GM13977 (cell line): ENCODE measurements around the gene ST6GAL2.

Experiments
- DNase-seq: peaks from one replicate; pipeline ENCODE4 v3.0.0; 2012; ENCODE audit warnings: low spot score
- CTCF ChIP-seq: IDR thresholded peaks from 2 replicates; pipeline ENCODE4 v1.5.1; 2012; ENCODE audit warnings: mild to moderate bottlenecking, control low read depth; ENCODE audit not compliant: insufficient read depth; ENCODE audit errors: extremely low read depth, missing control alignments
- in situ Hi-C: fragments of 300-500 bp; cut with MboI; formaldehyde crosslinking; loops from one replicate; pipeline ENCODE4 v1.12.0; 2022; ENCODE audit warnings: low sequenced_read_pairs, low pct_unique_long_range_greater_than_20kb, mixed read lengths, inconsistent platforms; ENCODE audit not compliant: unreplicated experiment

Gene ST6GAL2

GRCh38 chr2:106831816-106832569, 54.0 kb downstream of the ST6GAL2 start:
- TF ChIP-seq CTCF: no peak
- no peak for DNase-seq
- in situ Hi-C loops: no loop called here

DNA sequence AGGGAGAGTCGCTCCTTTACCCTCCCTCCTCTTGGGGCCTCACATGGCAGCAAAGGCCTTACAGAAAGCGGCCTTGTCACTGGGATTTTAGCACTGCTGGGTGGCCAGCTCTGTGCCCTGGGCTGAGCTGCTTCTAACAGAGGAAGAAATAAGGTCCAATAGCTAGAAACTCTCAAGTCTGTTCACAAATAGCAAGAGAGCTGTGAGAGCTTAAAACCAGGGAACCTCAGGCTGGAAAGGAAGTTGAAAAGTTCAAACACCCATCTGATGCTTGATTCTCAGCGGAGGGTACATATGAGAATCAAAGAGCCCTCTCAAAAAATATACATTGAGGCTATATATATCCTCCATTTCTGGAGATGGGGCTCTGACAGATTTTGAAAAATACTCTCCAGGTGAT, 54.7 kb downstream of the ST6GAL2 start:
- DNase-seq: no peak
- in situ Hi-C loops: no loop called here
- no peak for TF ChIP-seq CTCF

DNA sequence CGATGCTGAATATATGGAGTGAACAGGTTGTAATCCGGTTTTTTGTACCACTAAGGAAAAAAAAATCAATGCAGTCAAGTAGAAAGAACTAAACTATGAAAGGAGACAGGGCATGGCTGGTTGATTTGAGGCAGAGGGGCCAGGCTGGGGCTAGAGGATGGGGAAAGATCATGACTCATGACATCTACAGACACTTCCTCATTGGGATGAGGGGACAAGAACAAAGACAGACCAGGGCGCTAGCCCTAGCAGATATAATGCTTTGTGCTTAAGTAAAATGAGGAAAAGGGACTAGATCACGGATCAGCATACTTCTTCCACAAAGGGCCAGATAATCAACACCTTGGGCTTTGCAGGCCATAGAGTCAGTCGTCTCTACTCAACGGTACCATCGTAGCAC, 55.8 kb downstream of the ST6GAL2 start:
- TF ChIP-seq CTCF: no peak
- no peak for DNase-seq
- in situ Hi-C loops: no loop called here

GRCh38 chr2:106828119-106828518, 57.8 kb downstream of the ST6GAL2 start:
- in situ Hi-C loops: no loop called here
- TF ChIP-seq CTCF: no peak
- no peak for DNase-seq

DNA sequence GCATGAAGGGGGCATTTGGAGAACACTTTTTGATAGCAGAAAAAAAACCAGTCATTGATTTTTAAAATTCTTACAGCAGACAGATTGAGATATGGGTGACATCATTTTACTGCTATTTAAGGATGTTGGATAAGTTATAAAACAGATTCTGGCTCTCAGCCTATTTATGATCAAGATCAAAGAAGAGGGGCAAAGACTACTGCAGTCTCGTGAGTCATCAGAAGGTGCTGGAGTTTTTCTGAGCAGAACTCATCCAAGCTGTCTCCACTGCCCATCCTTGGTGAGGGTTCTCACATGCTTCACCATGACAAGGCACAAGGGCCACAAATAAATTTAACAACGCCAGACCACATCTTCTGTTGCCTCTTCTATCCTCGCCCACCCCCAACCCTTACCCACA, 58.8 kb downstream of the ST6GAL2 start:
- no peak for TF ChIP-seq CTCF
- DNase-seq: no peak
- in situ Hi-C loops: no loop called here

- no peak for DNase-seq
- TF ChIP-seq CTCF: no peak
- in situ Hi-C loops: no loop called here
These were observed 60.8 kb downstream of the ST6GAL2 start for GRCh38 chr2:106825161-106825560.
